ENCODE results near the gene TFB1M. TPM values are rescaled to one million over a fixed set of nuclear protein-coding genes. Genes with fewer than 3 reads are reported as not detected.

TFB1M gene
- total RNA-seq, 4 donors from 2014 or later: 10.1 to 21.9 (median 14.8) TPM

GRCh38 chr6:155256122-155256795 lies 58.0 kb downstream of the TFB1M start:
- no peak overlapping the region for H3K4me3 ChIP-seq (ENCODE audit: low read depth, poor library complexity, severe bottlenecking)
- intact Hi-C loops (cut with DNase I; ENCODE audit: low total_unique reads): no loop called here
- no peak for DNase-seq (ENCODE audit: low spot score in 2 of 2)
- TF ChIP-seq POLR2A (IDR thresholded peaks at IDR 0.05): no peak
- TF ChIP-seq CTCF (IDR thresholded peaks at IDR 0.05): no peak
- 72 to 85% methylated on average over 12 to 13 of the region's 13 CpGs for WGBS, 2 donors

GRCh38 chr6:155254139-155254538 lies 60.1 kb downstream of the TFB1M start:
- no peak overlapping the region for H3K4me3 ChIP-seq (ENCODE audit: low read depth, poor library complexity, severe bottlenecking)
- intact Hi-C loops (cut with DNase I; ENCODE audit: low total_unique reads): no loop called here
- no peak for DNase-seq (ENCODE audit: low spot score in 2 of 2)
- 88% methylated on average over 10 of the region's 10 CpGs for WGBS, 2 donors
- TF ChIP-seq POLR2A (IDR thresholded peaks at IDR 0.05): no peak
- no peak for TF ChIP-seq CTCF (IDR thresholded peaks at IDR 0.05)

GRCh38 chr6:155253337-155253736 lies 60.9 kb downstream of the TFB1M start:
- WGBS, 2 donors: 71 to 83% methylated on average over 1 of the region's 1 CpG
- TF ChIP-seq CTCF (IDR thresholded peaks at IDR 0.05) (no peak), POLR2A (IDR thresholded peaks at IDR 0.05) (no peak)
- DNase-seq (ENCODE audit: low spot score in 2 of 2): no peak
- H3K4me3 ChIP-seq (ENCODE audit: low read depth, poor library complexity, severe bottlenecking): no peak overlapping the region
- intact Hi-C loops (cut with DNase I; ENCODE audit: low total_unique reads): no loop called here

GRCh38 chr6:155252581-155252980 lies 61.7 kb downstream of the TFB1M start:
- DNase-seq (ENCODE audit: low spot score in 2 of 2): peak in 1 of 2 donors; percentile 28
- no peak overlapping the region for H3K4me3 ChIP-seq (ENCODE audit: low read depth, poor library complexity, severe bottlenecking)
- TF ChIP-seq CTCF (IDR thresholded peaks at IDR 0.05) (no peak), POLR2A (IDR thresholded peaks at IDR 0.05) (no peak)
- intact Hi-C loops (cut with DNase I; ENCODE audit: low total_unique reads): no loop called here
- WGBS, 2 donors: 95 to 96% methylated on average over 8 of the region's 8 CpGs

- intact Hi-C loops (cut with DNase I; ENCODE audit: low total_unique reads): no loop called here
- no peak overlapping the region for H3K4me3 ChIP-seq (ENCODE audit: low read depth, poor library complexity, severe bottlenecking)
- WGBS, 2 donors: 90 to 92% methylated on average over 10 of the region's 10 CpGs
- TF ChIP-seq CTCF (IDR thresholded peaks at IDR 0.05) (no peak), POLR2A (IDR thresholded peaks at IDR 0.05) (no peak)
- peak in 1 of 2 donors; percentile 52 for DNase-seq (ENCODE audit: low spot score in 2 of 2)
Observed at GRCh38 chr6:155250701-155251381, 63.4 kb downstream of the TFB1M start.
